HG02973 (cell line): ENCODE measurements around the gene NKX2-4.

Source experiments
- ATAC-seq: cut with Tn5 transposase; IDR thresholded peaks from one replicate; pipeline ENCODE4 v1.9.1; 2021; ENCODE audit warnings: moderate library complexity; ENCODE audit not compliant: unreplicated experiment

Gene NKX2-4

DNA sequence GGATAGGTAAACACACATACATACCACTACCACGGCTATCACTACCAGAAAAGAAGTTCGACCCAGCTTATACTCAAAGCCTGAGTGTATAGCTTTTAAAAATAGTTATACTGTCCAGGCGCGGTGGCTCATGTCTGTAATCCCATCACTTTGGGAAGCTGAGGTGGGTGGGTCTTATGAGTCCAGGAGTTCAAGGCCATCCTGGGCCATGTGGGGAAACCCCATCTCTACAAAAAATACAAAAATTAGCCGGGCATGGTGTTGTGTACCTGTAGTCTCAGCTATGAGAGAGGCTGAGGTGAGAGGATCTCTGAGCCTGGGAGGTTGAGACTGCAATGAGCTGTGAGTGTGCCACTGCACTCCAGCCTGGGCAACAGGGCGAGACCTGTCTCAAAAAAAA lies 32.9 kb downstream of the NKX2-4 start:
- ATAC-seq: no peak

DNA sequence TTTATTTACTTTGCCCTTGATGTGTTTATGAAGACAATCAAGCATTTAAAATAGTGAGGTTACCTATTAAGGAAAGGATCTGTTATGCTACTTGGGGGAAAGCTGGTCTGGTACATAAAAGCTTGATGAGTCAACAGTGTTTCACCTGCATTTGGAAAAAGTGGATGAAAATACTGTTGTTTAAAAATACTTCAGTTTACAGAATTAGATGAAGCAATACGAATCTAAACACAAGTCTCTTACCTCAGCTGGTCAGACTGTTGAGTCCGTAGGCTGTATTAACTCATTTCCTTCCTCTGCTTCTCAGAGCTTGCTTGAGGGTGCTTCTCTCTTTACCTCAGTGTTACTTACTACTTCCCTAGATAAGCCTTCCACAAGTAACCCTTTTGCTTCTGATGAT lies 36.1 kb downstream of the NKX2-4 start:
- ATAC-seq: no peak

- ATAC-seq: no peak
Measured at GRCh38 chr20:21360705-21361104, 36.6 kb downstream of the NKX2-4 start.

- ATAC-seq: no peak
Measured at GRCh38 chr20:21358737-21359136, 38.6 kb downstream of the NKX2-4 start.

DNA sequence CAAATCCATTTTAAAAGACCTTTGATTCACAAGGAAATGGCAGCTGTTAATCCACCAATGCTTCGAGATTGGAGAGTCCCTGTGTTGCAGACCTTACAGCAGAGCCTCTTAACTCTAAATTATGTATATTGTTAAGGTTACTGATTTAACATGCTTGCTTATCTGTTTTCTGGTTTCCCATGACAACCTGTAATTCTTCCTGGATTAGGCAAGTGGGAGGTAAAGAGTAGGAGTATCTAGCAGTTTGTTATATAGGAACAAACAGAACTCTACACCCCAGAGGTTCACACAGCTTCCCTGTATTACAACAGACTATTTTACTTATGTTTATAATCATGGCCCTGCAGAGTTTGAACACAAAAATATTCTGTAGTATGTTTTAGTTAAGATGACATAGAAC lies 39.5 kb downstream of the NKX2-4 start:
- no peak for ATAC-seq

DNA sequence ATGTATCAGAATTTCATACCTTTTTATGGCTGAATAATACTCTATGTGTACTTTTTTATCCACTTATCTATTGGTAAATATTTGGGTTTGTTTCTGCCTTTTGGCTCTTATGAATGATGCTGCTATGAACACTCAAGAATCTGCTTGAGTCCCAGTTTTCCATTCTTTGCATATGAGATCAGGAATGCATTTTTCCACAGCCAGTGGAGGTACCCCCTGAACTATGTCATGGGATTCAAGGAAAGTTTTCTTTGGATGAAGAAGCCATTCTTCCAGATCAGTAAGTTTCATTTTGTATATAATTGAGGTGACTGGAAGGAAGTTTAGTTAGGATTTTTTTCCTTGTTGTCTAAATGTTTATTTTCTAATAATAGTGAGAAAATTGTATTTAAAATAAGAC lies 40.9 kb downstream of the NKX2-4 start:
- no peak for ATAC-seq

DNA sequence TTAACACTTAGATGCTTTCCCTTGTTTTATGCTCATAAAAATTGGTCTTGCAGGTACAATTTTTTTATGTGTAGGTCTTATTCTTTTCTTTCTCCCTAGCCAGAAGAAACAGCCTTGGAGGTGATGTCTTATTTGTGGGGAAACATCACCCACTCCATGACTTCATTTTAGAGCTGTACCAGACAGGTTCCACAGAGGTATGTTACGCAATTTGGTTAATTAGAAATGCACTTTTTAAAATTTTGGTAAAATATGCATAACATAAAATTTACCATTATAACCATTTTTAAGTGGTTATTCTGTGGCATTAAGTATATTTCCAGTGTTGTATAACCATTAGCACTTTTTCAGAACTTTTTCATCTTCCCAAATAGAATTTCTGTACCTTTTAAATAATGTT lies 41.3 kb downstream of the NKX2-4 start:
- no peak for ATAC-seq

DNA sequence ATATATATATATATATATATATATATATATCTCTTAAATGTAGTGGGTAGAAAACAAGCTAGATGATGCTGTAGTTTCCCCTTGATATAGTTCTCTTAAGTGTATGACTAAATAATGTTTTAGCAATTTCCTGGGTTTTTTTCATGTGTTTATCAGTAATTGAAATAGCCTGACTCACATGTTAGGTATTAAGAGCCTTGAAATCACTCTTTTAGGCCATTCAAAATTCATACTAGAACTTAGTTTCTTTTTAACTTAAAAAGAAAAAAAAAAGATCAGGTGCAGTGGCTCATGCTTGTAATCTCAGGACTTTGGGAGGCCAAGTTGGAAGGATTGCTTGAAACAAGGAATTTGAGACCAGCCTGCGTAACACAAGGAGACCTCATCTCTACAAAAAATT lies 44.1 kb downstream of the NKX2-4 start:
- ATAC-seq: no peak

DNA sequence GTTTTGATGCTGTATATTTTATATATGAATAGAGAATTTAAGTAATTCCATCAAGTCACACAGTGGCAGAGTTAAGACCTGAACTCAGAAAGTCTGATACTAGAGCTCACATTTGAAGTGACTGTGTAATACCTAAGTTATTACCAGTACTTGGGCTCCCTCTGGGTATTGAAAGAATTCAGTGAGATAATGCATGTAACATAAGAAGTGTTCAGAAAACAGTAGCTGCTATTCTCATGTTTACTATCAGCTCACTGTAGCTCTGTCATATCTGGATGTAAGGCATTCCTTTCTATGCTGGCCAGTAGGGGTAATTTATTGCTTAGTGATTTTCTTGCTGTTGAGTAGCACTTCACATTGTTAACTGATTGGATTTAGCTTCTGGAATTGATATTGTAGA lies 44.6 kb downstream of the NKX2-4 start:
- no peak for ATAC-seq
